DOHH2 (cell line): ENCODE data around the gene RNF207.

Experiments
- H3F3A ChIP-seq: fragments of 200-600 bp; sonication (generic), shearing (Covaris generic); 2 replicates; pipeline ENCODE4 v1.6.0; 2016; ENCODE audit warnings: antibody characterized with exemption, mild to moderate bottlenecking; ENCODE audit not compliant: control insufficient read depth, insufficient read depth
- H3K27ac ChIP-seq: fragments of 200-600 bp; sonication (generic); 2 replicates; pipeline ENCODE4 v1.5.1; 2014; ENCODE audit warnings: low read depth, mild to moderate bottlenecking, low read length, moderate library complexity
- H3K27me3 ChIP-seq: fragments of 200-600 bp; sonication (generic); 2 replicates; pipeline ENCODE4 v1.6.1; 2014; ENCODE audit warnings: mild to moderate bottlenecking, low read length, mixed read lengths; ENCODE audit not compliant: control insufficient read depth
- H3K36me3 ChIP-seq: fragments of 200-600 bp; sonication (generic); 2 replicates; pipeline ENCODE4 v1.6.1; 2014; ENCODE audit warnings: mild to moderate bottlenecking, low read length, moderate library complexity, mixed read lengths; ENCODE audit not compliant: control insufficient read depth
- H3K4me1 ChIP-seq: fragments of 200-600 bp; sonication (generic); 2 replicates; pipeline ENCODE4 v1.6.1; 2014; ENCODE audit warnings: mild to moderate bottlenecking, low read length, mixed read lengths; ENCODE audit not compliant: control insufficient read depth
- H3K4me2 ChIP-seq: fragments of 200-600 bp; sonication (generic); 2 replicates; pipeline ENCODE4 v1.6.0; 2014; ENCODE audit warnings: mild to moderate bottlenecking, low read length, moderate library complexity
- H3K4me3 ChIP-seq: fragments of 200-600 bp; sonication (generic); 2 replicates; pipeline ENCODE4 v1.5.1; 2014; ENCODE audit warnings: mild to moderate bottlenecking, low read length, mixed read lengths
- H3K79me2 ChIP-seq: fragments of 200-600 bp; sonication (generic); 2 replicates; pipeline ENCODE4 v1.6.1; 2014; ENCODE audit warnings: mild to moderate bottlenecking, low read length, mixed read lengths; ENCODE audit not compliant: control insufficient read depth
- H3K9me2 ChIP-seq: fragments of 200-600 bp; sonication (generic); replicated peaks from 2 replicates; pipeline ENCODE4 v1.6.1; 2014; ENCODE audit warnings: mild to moderate bottlenecking, low read length, mixed read lengths; ENCODE audit not compliant: control insufficient read depth
- H3K9me3 ChIP-seq: fragments of 200-600 bp; sonication (generic); 2 replicates; pipeline ENCODE4 v1.6.1; 2014; ENCODE audit warnings: antibody characterized with exemption, low read length, mixed read lengths; ENCODE audit not compliant: control insufficient read depth, insufficient read depth
- H4K20me1 ChIP-seq: fragments of 200-600 bp; sonication (generic); 2 replicates; pipeline ENCODE4 v1.6.0; 2014; ENCODE audit warnings: low read depth, mild to moderate bottlenecking, antibody characterized with exemption, low read length, moderate library complexity; ENCODE audit not compliant: control insufficient read depth, insufficient read depth
- EZH2phosphoT487 ChIP-seq: fragments of 200-600 bp; sonication (generic); IDR thresholded peaks from 2 replicates; pipeline ENCODE4 v1.6.1; 2017; ENCODE audit warnings: borderline replicate concordance, mild to moderate bottlenecking, antibody characterized with exemption, low read length, moderate library complexity, mixed read lengths
- TF ChIP-seq, protein P1 (sequence below): fragments of 200-600 bp; sonication (generic); IDR thresholded peaks from one replicate; pipeline ENCODE4 v1.5.1; 2014; ENCODE audit warnings: antibody characterized with exemption, mild to moderate bottlenecking, low read depth, low read length; ENCODE audit not compliant: poor library complexity, severe bottlenecking

RNF207 gene

DNA sequence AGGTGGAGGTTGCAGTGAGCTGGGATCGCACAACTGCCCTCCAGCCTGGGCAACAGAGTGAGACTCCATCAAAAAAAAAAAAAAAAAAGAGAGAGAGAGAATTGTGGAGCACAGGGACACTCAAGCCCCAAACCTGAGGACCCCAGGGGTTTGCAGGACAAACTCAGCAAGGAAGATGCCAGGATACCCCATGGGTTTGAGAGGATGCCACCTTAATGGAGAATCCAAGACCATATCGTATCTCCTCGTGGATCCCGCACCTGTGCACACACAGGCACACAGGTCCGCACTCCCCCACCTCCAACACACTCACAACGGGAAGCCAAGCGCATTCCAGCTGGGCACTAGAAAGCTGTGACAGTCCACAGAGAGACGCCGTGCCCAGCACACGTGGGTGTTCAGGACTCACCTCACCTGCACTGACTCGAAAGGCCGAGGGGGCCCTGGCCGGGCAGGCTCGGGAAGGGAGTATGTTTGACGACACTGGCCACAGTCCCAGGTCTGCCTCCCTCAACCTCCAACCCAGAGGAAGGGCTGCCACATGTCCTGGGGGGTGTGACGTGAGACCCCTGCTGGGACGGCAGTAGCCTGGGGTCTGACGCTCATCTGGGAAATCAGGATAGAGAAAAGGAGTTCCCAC, 36.9 kb upstream of the RNF207 start:
- Histone ChIP-seq H3K4me2 (no peak overlapping the region), H3K4me1 (no peaks in the 10 kb centered on the region), H3K4me3 (no peak overlapping the region)

DNA sequence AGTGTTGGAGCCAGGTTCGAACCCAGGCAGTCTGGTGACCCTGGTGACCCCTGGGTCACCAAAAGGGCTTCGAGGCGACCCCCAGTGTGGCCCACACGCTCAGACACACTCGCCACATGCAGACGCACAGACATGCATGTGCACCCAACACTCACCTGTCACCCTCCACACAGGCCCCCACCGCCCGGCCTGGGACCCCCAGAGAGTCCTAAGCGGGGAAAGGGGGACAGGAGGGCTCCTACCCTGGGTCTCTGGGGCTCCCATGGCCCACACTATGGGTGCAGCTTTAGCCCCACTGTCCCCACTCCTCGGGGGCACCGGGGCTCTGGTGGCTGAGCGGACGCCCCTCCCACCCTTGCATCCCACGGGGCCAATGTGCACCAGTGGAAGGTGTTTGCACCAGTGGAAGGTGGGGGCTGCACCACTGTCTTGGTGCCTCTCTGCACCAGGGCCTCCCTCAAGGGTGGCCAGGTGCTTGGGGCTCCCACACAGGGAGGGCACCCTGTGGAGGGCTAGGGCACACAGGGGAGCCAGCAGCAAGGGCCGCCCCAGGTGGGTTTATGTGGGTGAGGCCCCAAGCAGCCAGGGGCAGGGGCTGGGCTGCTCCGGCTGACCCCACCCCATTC, 35.7 kb upstream of the RNF207 start:
- Histone ChIP-seq H3K4me2 (no peak overlapping the region), H3K27me3 (no peaks in the 10 kb centered on the region), H3K79me2 (no peaks in the 10 kb centered on the region), H3K4me1 (no peaks in the 10 kb centered on the region), H3K27ac (no peak overlapping the region), H3K9me2 (no peaks in the 10 kb centered on the region), H3K9me3 (no peaks in the 10 kb centered on the region), H3K4me3 (no peak overlapping the region), H3F3A (no peaks in the 10 kb centered on the region), H3K36me3 (no peaks in the 10 kb centered on the region), H4K20me1 (no peaks in the 10 kb centered on the region)
- TF ChIP-seq, protein P1, sequence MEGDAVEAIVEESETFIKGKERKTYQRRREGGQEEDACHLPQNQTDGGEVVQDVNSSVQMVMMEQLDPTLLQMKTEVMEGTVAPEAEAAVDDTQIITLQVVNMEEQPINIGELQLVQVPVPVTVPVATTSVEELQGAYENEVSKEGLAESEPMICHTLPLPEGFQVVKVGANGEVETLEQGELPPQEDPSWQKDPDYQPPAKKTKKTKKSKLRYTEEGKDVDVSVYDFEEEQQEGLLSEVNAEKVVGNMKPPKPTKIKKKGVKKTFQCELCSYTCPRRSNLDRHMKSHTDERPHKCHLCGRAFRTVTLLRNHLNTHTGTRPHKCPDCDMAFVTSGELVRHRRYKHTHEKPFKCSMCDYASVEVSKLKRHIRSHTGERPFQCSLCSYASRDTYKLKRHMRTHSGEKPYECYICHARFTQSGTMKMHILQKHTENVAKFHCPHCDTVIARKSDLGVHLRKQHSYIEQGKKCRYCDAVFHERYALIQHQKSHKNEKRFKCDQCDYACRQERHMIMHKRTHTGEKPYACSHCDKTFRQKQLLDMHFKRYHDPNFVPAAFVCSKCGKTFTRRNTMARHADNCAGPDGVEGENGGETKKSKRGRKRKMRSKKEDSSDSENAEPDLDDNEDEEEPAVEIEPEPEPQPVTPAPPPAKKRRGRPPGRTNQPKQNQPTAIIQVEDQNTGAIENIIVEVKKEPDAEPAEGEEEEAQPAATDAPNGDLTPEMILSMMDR, result no peak
- no peak for TF ChIP-seq EZH2phosphoT487

More for the DNA sequence above, 36.9 kb upstream of the RNF207 start:
- no peaks in the 10 kb centered on the region for H3K79me2 ChIP-seq
- H3K27me3 ChIP-seq, result no peaks in the 10 kb centered on the region
- TF ChIP-seq, protein P1, result no peak
- TF ChIP-seq EZH2phosphoT487, result no peak
- H4K20me1 ChIP-seq, result no peaks in the 10 kb centered on the region
- H3K9me3 ChIP-seq, result no peaks in the 10 kb centered on the region
- H3K36me3 ChIP-seq, result no peaks in the 10 kb centered on the region
- H3K9me2 ChIP-seq, result no peaks in the 10 kb centered on the region
- no peak overlapping the region for H3K27ac ChIP-seq
- no peaks in the 10 kb centered on the region for H3F3A ChIP-seq

DNA sequence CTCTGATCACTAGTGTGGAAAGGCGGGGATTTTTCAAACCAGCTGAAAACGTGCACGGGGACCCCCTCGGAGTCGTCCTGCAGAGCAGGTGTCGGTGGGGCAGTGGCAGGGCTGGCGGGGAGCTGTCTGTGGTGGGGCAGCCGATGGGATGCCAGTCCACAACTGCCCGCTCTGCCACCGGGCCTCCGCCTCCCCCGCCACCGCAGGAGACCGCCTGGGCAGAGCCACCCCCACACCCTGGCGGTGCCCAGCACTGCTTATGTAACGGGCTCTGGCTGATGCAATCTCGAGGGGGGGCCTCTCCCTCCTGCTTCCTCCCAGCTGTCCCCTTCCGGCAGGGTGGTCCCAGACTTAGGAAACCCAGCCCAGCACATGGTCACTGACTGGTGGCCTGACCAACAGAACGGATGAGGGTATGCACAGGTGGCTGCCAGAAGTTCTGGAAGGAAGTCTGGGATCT, 35.1 kb upstream of the RNF207 start:
- H3K27me3 ChIP-seq, result no peaks in the 10 kb centered on the region
- H4K20me1 ChIP-seq, result no peaks in the 10 kb centered on the region
- no peak overlapping the region for H3K4me3 ChIP-seq
- H3K4me1 ChIP-seq, result no peaks in the 10 kb centered on the region
- TF ChIP-seq, protein P1, result no peak
- TF ChIP-seq EZH2phosphoT487, result no peak
- no peaks in the 10 kb centered on the region for H3F3A ChIP-seq
- no peaks in the 10 kb centered on the region for H3K9me2 ChIP-seq
- H3K79me2 ChIP-seq, result no peaks in the 10 kb centered on the region
- H3K36me3 ChIP-seq, result no peaks in the 10 kb centered on the region
- H3K9me3 ChIP-seq, result no peaks in the 10 kb centered on the region
- H3K27ac ChIP-seq, result no peak overlapping the region
- no peak overlapping the region for H3K4me2 ChIP-seq
